Measurements from ENCODE around the gene JAZF1. TPM values are rescaled to one million over a fixed set of nuclear protein-coding genes. Genes with fewer than 3 reads are reported as not detected.

JAZF1 gene
- total RNA-seq, 1 experiment from 2014 or later = 9.1 TPM

DNA sequence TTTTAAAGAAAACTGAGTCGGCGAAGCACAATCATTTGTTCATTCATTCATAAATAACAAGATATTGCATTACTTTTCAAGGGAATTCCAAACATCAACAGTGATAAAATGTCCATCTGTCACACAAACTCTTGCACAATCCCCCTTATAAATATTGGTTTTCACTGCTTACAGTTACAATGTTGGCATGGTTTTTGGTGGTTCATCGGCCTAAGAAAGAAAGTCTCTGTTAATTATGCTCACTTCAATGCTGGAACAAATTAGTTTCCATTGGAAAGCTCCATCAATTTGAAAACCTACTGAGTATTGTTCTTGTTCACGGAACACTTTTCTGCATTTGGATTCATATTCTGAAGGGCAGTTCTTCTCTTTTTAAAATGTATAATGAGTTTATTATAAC, 188.5 kb downstream of the JAZF1 start:
- H3K4me3 Mint-ChIP-seq = no peak overlapping the region
- H3K4me1 ChIP-seq (ENCODE audit: insufficient read depth, low read length) = peaks cover 2% of the 10 kb centered on the region; the same call in 1 of the 2 replicates
- H2BK15ac ChIP-seq (ENCODE audit: low read depth, low read length) = no peak overlapping the region
- H4K91ac ChIP-seq (ENCODE audit: insufficient read length, low read depth, low read length) = no peak overlapping the region
- peaks cover 4 to 7% of the 10 kb centered on the region in 2 experiments; a peak in 3 of 4 replicates for H3K4me1 Mint-ChIP-seq
- H3K4me2 ChIP-seq (ENCODE audit: insufficient read depth, insufficient read length, low read length) = no peak overlapping the region
- no peak overlapping the region for H3K27ac ChIP-seq (ENCODE audit: insufficient read length, low read depth, low read length)
- no peaks in the 10 kb centered on the region for H3K27me3 Mint-ChIP-seq (ENCODE audit: low read depth)
- H4K20me1 ChIP-seq (ENCODE audit: control insufficient read depth, insufficient read depth, insufficient read length) = no peaks in the 10 kb centered on the region
- H3K9ac ChIP-seq (ENCODE audit: extremely low read depth, insufficient read length, low read length) = no peak overlapping the region
- H3K79me1 ChIP-seq (ENCODE audit: insufficient read depth, low read depth, low read length, poor library complexity, severe bottlenecking) = no peaks in the 10 kb centered on the region
- H4K5ac ChIP-seq (ENCODE audit: insufficient read length, low read depth, low read length) = no peak overlapping the region
- H2BK120ac ChIP-seq (ENCODE audit: low read depth, low read length, poor library complexity, severe bottlenecking) = no peak overlapping the region
- TF ChIP-seq, protein P1, sequence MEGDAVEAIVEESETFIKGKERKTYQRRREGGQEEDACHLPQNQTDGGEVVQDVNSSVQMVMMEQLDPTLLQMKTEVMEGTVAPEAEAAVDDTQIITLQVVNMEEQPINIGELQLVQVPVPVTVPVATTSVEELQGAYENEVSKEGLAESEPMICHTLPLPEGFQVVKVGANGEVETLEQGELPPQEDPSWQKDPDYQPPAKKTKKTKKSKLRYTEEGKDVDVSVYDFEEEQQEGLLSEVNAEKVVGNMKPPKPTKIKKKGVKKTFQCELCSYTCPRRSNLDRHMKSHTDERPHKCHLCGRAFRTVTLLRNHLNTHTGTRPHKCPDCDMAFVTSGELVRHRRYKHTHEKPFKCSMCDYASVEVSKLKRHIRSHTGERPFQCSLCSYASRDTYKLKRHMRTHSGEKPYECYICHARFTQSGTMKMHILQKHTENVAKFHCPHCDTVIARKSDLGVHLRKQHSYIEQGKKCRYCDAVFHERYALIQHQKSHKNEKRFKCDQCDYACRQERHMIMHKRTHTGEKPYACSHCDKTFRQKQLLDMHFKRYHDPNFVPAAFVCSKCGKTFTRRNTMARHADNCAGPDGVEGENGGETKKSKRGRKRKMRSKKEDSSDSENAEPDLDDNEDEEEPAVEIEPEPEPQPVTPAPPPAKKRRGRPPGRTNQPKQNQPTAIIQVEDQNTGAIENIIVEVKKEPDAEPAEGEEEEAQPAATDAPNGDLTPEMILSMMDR (conservative IDR thresholded peaks at IDR 0.05) = no peak
- no peak overlapping the region for H2BK5ac ChIP-seq (ENCODE audit: insufficient read length, low read length)
- H3K9me3 ChIP-seq (ENCODE audit: control insufficient read depth, low read depth, low read length) = no peaks in the 10 kb centered on the region
- H3K56ac ChIP-seq (ENCODE audit: insufficient read length, low read depth, low read length) = no peak overlapping the region
- no peak overlapping the region for H3K27ac Mint-ChIP-seq
- H2BK12ac ChIP-seq (ENCODE audit: insufficient read length, low read depth, low read length) = no peak overlapping the region
- peaks cover 11 to 22% (median 21%) of the 10 kb centered on the region in 3 experiments for H3K36me3 Mint-ChIP-seq (ENCODE audit: insufficient read depth in 1 of 3, low read depth in 3 of 3)
- no peak overlapping the region for H2AFZ ChIP-seq (ENCODE audit: low read length)
- no peak overlapping the region for H3K23ac ChIP-seq (ENCODE audit: insufficient read length, low read depth, low read length)
- H4K8ac ChIP-seq (replicated peaks; ENCODE audit: insufficient read length, low read depth, low read length) = no peak overlapping the region
- H3K9me3 Mint-ChIP-seq = peaks cover 13 to 21% of the 10 kb centered on the region in 2 experiments
- no peak overlapping the region for H3T11ph ChIP-seq (ENCODE audit: low read length)
- H2AK5ac ChIP-seq (ENCODE audit: insufficient read length, low read length) = no peak overlapping the region
- H3K4ac ChIP-seq (ENCODE audit: low read depth, low read length) = no peak overlapping the region
- no peak overlapping the region for H3K18ac ChIP-seq (ENCODE audit: insufficient read length, low read depth, low read length)
- H3K14ac ChIP-seq (ENCODE audit: insufficient read depth, low read length) = no peak overlapping the region
- no peaks in the 10 kb centered on the region for H3K23me2 ChIP-seq (ENCODE audit: insufficient read length, low read depth, low read length, poor library complexity, severe bottlenecking)
- no peaks in the 10 kb centered on the region for H3K27me3 ChIP-seq (ENCODE audit: insufficient read depth, low read length)
- no CpG with 5 or more reads among the region's 4 CpGs for WGBS (ENCODE audit: extremely low coverage, insufficient read length, low lambda C conversion rate)
- H3K79me2 ChIP-seq (ENCODE audit: insufficient read depth, low read length) = no peaks in the 10 kb centered on the region
- no peak overlapping the region for H2BK20ac ChIP-seq (ENCODE audit: low read depth, low read length, poor library complexity, severe bottlenecking)
- no peak for DNase-seq
